GM13976 (cell line): ENCODE measurements around the gene FGF14.

ENCODE experiments used
- DNase-seq: peaks from one replicate; pipeline ENCODE4 v3.0.0; 2012; ENCODE audit warnings: low spot score
- in situ Hi-C: fragments of 300-500 bp; cut with MboI; formaldehyde crosslinking; loops from one replicate; pipeline ENCODE4 v1.12.0; 2022; ENCODE audit warnings: low sequenced_read_pairs, mixed read lengths, inconsistent platforms; ENCODE audit not compliant: unreplicated experiment
- TF ChIP-seq, protein P1 (sequence below): IDR thresholded peaks from 2 replicates; pipeline ENCODE4 v1.5.1; 2012; ENCODE audit warnings: borderline replicate concordance, mild to moderate bottlenecking; ENCODE audit not compliant: insufficient read depth; ENCODE audit errors: extremely low read depth, missing control alignments, control extremely low read depth

FGF14 gene

DNA sequence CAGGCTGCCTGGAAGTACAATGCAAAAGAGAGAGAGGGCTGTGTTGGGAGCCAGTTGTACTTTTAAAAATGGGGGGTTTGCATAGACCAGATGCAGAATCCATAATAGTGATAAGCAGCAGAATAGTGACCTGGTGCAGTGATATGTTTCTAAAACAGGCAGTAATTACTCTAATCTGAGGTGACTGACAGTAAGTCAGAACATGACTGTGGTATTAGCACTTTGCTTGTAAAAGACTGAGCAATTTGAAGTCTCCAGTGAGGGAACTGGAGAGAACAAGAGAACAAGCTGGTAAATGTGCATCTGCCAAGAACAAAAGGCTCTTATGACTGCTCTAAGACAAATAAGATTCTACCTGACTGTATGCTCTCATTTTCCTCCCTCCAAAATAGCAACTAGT lies 565.9 kb downstream of the FGF14 start:
- in situ Hi-C loops = no loop called here
- TF ChIP-seq, protein P1, sequence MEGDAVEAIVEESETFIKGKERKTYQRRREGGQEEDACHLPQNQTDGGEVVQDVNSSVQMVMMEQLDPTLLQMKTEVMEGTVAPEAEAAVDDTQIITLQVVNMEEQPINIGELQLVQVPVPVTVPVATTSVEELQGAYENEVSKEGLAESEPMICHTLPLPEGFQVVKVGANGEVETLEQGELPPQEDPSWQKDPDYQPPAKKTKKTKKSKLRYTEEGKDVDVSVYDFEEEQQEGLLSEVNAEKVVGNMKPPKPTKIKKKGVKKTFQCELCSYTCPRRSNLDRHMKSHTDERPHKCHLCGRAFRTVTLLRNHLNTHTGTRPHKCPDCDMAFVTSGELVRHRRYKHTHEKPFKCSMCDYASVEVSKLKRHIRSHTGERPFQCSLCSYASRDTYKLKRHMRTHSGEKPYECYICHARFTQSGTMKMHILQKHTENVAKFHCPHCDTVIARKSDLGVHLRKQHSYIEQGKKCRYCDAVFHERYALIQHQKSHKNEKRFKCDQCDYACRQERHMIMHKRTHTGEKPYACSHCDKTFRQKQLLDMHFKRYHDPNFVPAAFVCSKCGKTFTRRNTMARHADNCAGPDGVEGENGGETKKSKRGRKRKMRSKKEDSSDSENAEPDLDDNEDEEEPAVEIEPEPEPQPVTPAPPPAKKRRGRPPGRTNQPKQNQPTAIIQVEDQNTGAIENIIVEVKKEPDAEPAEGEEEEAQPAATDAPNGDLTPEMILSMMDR = no peak
- no peak for DNase-seq

DNA sequence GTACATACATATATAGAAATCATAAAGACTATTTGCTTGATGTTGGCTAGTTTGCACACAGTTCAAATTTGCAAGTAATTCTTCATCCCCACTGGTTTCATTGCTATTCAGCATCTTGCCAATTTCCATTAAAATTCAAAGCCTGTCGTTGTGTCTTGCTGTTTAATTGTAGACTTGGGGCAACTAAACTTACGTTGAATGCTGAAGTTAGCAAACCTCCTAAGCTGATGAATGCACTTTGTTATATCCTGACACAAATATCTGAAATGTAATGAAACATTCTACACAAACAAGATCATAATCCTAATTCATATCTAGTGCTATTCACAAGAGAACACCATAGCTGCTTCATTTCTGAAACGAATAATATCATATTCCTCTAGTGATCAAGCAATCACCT lies 568.2 kb downstream of the FGF14 start:
- TF ChIP-seq, protein P1 = no peak
- no peak for DNase-seq
- in situ Hi-C loops = no loop called here

DNA sequence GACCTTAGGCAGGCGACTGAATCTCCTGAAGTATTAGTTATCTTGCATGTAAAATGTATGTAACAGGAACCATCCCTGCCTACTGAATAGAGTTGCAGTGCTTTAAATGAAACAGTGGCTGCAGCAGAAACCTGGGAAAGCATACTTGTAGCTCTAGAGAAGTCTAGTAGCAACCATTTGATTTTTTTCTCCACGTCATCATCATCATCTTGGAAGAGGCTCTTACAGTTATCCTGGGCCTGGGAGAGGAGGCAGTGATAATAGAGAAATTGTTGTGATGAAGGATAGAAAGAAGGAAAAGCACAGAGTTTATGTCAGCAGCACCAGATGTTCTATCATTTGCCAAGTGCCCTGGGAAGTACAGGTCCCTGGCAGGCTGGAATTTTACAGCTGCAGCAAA lies 571.8 kb downstream of the FGF14 start:
- no peak for DNase-seq
- TF ChIP-seq, protein P1 = no peak
- in situ Hi-C loops = no loop called here

DNA sequence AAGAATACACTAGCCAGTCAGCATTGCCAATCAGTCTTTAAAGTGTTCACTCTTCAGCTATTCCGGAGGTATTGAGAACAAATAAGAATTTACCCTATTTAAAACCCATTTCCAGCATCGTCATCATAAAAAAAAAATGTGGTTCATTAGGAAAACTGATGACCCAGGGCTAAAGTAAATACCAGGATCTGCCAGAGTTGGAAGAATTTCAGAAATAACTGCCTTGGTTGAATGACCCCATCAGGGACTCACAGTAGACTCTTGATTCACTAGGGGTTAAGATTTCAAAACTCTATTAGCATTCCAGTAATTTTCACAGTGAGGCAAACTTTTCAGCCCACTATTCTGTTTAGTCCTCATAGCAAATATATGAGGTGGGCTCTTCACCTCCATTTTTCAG lies 572.4 kb downstream of the FGF14 start:
- no peak for DNase-seq
- in situ Hi-C loops = no loop called here

DNA sequence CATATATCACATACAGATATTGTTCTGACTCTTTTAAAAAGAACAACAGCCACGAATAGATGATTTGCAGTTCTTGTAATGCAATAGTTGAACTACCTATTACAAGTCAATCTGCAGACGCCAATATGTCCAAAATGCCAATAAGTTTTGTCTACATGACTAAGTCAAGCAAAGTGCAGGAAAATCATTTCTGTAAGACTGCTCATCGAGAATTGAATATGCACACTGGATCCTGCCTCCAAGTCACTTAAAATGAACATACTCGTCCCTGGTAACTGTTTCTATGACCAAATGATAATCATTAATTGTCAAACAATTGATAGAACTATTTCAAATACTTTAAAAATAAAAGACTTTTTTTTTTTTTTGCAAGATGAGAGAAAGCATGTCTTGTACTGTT lies 573.7 kb downstream of the FGF14 start:
- TF ChIP-seq, protein P1 = no peak
- in situ Hi-C loops = no loop called here
- no peak for DNase-seq

More for the DNA sequence above, 572.4 kb downstream of the FGF14 start:
- TF ChIP-seq, protein P1 = no peak

DNA sequence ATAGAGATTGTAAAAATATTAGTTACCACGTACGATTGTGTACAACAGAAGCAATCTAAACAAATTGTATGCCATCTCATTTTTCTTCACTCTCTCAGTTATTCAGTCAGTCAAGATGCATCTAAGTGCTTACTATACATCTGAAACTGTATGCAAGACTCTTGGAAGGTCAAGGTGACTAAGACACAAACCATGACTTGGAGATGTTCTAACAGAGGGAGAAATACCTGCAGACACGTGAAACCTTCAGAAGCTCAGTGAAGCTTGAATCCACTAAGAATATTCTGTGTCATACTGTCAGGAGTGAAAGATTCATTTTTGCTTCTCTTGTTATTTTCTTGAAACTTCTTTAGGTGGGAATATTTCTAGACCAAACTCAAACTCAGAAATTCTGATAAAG lies 584.0 kb downstream of the FGF14 start:
- TF ChIP-seq, protein P1 = no peak
- in situ Hi-C loops = no loop called here

DNA sequence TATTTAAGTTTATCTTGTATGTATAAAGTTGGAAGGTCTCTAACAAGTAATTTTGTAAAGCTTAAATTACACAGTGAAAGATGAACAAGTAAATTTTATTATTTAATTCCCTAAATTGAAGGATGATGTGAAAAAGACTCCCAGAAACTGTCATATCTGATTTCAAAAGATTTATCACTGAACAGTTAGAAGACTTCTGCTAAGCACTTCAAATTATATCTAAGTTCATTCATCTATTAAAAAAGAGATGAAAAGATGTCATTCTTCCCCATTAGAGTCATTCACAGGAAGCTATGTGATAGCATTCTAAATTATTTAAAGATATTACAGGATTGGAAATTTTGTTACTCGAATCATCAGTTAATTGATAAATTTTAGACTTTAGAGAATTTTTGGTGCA lies 590.0 kb downstream of the FGF14 start:
- in situ Hi-C loops = no loop called here
- TF ChIP-seq, protein P1 = no peak
- no peak for DNase-seq

More for the DNA sequence above, 584.0 kb downstream of the FGF14 start:
- no peak for DNase-seq
